Neural cell (in vitro differentiated cells): Measurements from ENCODE around the gene SLC25A42. TPM values are rescaled to one million over a fixed set of nuclear protein-coding genes. Genes with fewer than 3 reads are reported as not detected.

Source experiments
- H2AFZ ChIP-seq: fragments of 200-600, 300-800 bp; sonication (generic), shearing (Covaris generic); 2 replicates; pipeline ENCODE4 v1.6.0; 2014; ENCODE audit warnings: low read depth, mild to moderate bottlenecking, antibody characterized with exemption, low read length, moderate library complexity
- H3F3A ChIP-seq: fragments of 200-600 bp; shearing (Covaris generic); 2 replicates; pipeline ENCODE4 v1.6.1; 2016; ENCODE audit warnings: mild to moderate bottlenecking, moderate library complexity, mixed read lengths, antibody characterized with exemption, low read length; ENCODE audit not compliant: insufficient read depth, poor library complexity, severe bottlenecking
- H3K27ac ChIP-seq: fragments of 200-600, 300-800 bp; sonication (generic), shearing (Covaris generic); 2 replicates; pipeline ENCODE4 v1.5.1; 2014; ENCODE audit warnings: mild to moderate bottlenecking, low read length, moderate library complexity
- H3K27me3 ChIP-seq: fragments of 300-800, 200-600 bp; sonication (generic), shearing (Covaris generic); 2 replicates; pipeline ENCODE4 v1.6.0; 2014; ENCODE audit warnings: mild to moderate bottlenecking, low read depth, low read length, moderate library complexity; ENCODE audit not compliant: insufficient read depth
- H3K36me3 ChIP-seq: fragments of 300-800, 200-600 bp; sonication (generic), shearing (Covaris generic); 2 replicates; pipeline ENCODE4 v1.5.1; 2014; ENCODE audit warnings: mild to moderate bottlenecking, antibody characterized with exemption, low read length, moderate library complexity; ENCODE audit not compliant: insufficient read depth
- H3K4me2 ChIP-seq: fragments of 300-800, 200-600 bp; sonication (generic), shearing (Covaris generic); 2 replicates; pipeline ENCODE4 v1.6.0; 2014; ENCODE audit warnings: mild to moderate bottlenecking, low read length
- H3K4me3 ChIP-seq: fragments of 300-800, 200-600 bp; sonication (generic), shearing (Covaris generic); 2 replicates; pipeline ENCODE4 v1.5.1; 2014; ENCODE audit warnings: mild to moderate bottlenecking, low read length, moderate library complexity
- H3K79me2 ChIP-seq: fragments of 200-600 bp; shearing (Covaris generic); replicated peaks from 2 replicates; pipeline ENCODE4 v1.6.0; 2014; ENCODE audit warnings: mild to moderate bottlenecking, low read length, moderate library complexity; ENCODE audit not compliant: insufficient read depth
- H3K9ac ChIP-seq: fragments of 300-800, 200-600 bp; sonication (generic), shearing (Covaris generic); 2 replicates; pipeline ENCODE4 v1.6.1; 2016; ENCODE audit warnings: mild to moderate bottlenecking, low read length, mixed read lengths
- H3K9me2 ChIP-seq: fragments of 200-600 bp; shearing (Covaris generic); 2 replicates; pipeline ENCODE4 v1.6.1; 2016; ENCODE audit warnings: mild to moderate bottlenecking, low read length, mixed read lengths; ENCODE audit not compliant: insufficient read depth
- H3K9me3 ChIP-seq: fragments of 200-600, 300-800 bp; sonication (generic), shearing (Covaris generic); 2 replicates; pipeline ENCODE4 v1.6.1; 2016; ENCODE audit warnings: mild to moderate bottlenecking, mixed run types, low read length, moderate library complexity, mixed read lengths
- H4K20me1 ChIP-seq: fragments of 200-600 bp; shearing (Covaris generic); 2 replicates; pipeline ENCODE4 v1.6.1; 2016; ENCODE audit warnings: mild to moderate bottlenecking, mixed run types; ENCODE audit not compliant: insufficient read depth
- CTCF ChIP-seq: fragments of 450-650 bp; IDR thresholded peaks from 2 replicates; pipeline ENCODE4 v1.5.1; 2014; ENCODE audit warnings: antibody characterized with exemption, mild to moderate bottlenecking, moderate library complexity; ENCODE audit not compliant: poor library complexity, severe bottlenecking
- EP300 ChIP-seq: fragments of 450-650 bp; conservative IDR thresholded peaks from 2 replicates; pipeline ENCODE4 v1.6.1; 2014; ENCODE audit warnings: antibody characterized with exemption, mild to moderate bottlenecking, moderate library complexity; ENCODE audit not compliant: poor library complexity, severe bottlenecking
- EZH2 ChIP-seq: fragments of 200-600, 300-800 bp; shearing (Covaris generic), sonication (generic); IDR thresholded peaks from 2 replicates; pipeline ENCODE4 v1.6.1; 2014; ENCODE audit warnings: antibody characterized with exemption, low read length, borderline replicate concordance, mild to moderate bottlenecking; ENCODE audit not compliant: insufficient read depth, poor library complexity, severe bottlenecking
- MXI1 ChIP-seq: fragments of 450-650 bp; conservative IDR thresholded peaks from 2 replicates; pipeline ENCODE4 v1.6.1; 2014; ENCODE audit warnings: antibody characterized with exemption, mild to moderate bottlenecking; ENCODE audit not compliant: poor library complexity, severe bottlenecking
- POLR2AphosphoS5 ChIP-seq: IDR thresholded peaks from 2 replicates; pipeline ENCODE4 v1.6.1; 2012
- RAD21 ChIP-seq: fragments of 450-650 bp; conservative IDR thresholded peaks from 2 replicates; pipeline ENCODE4 v1.6.1; 2014; ENCODE audit warnings: antibody characterized with exemption, mild to moderate bottlenecking, moderate library complexity
- REST ChIP-seq: IDR thresholded peaks from 2 replicates; pipeline ENCODE4 v1.6.1; 2012; ENCODE audit warnings: borderline replicate concordance
- SMC3 ChIP-seq: fragments of 450-650 bp; conservative IDR thresholded peaks from 2 replicates; pipeline ENCODE4 v1.6.1; 2014; ENCODE audit warnings: antibody characterized with exemption, mild to moderate bottlenecking, moderate library complexity; ENCODE audit not compliant: poor library complexity
- TAF1 ChIP-seq: IDR thresholded peaks from 2 replicates; pipeline ENCODE4 v1.6.1; 2012; ENCODE audit warnings: low read depth
- polyA plus RNA-seq: library from polyadenylated mRNA; depleted of rRNA; stranded (reverse); fragments of >200 nt; gene quantifications from 2 replicates; pipeline ENCODE4 v1.2.3, GENCODE V29; 2014

SLC25A42 gene
- polyA plus RNA-seq, 1 donor from 2014 or later: 22.7 TPM

GRCh38 chr19:19140476-19140875 is 76.7 kb downstream of the SLC25A42 start:
- no peaks in the 10 kb centered on the region for H4K20me1 ChIP-seq
- TF ChIP-seq CTCF: no peak
- TF ChIP-seq EZH2: no peak
- TF ChIP-seq RAD21: no peak
- TF ChIP-seq POLR2AphosphoS5: no peak
- no peak for TF ChIP-seq SMC3
- no peaks in the 10 kb centered on the region for H3K9me2 ChIP-seq
- no peaks in the 10 kb centered on the region for H3F3A ChIP-seq
- no peak overlapping the region for H2AFZ ChIP-seq
- H3K27ac ChIP-seq: no peak overlapping the region
- peaks cover 2% of the 10 kb centered on the region for H3K27me3 ChIP-seq
- H3K79me2 ChIP-seq: no peaks in the 10 kb centered on the region
- H3K9me3 ChIP-seq: no peaks in the 10 kb centered on the region
- no peak overlapping the region for H3K4me3 ChIP-seq
- H3K9ac ChIP-seq: no peak overlapping the region
- H3K4me2 ChIP-seq: no peak overlapping the region
- no peaks in the 10 kb centered on the region for H3K36me3 ChIP-seq

- no peak overlapping the region for H3K27ac ChIP-seq
- no peaks in the 10 kb centered on the region for H4K20me1 ChIP-seq
- no peaks in the 10 kb centered on the region for H3K9me2 ChIP-seq
- TF ChIP-seq EZH2: no peak
- no peak for TF ChIP-seq REST
- TF ChIP-seq SMC3: no peak
- TF ChIP-seq TAF1: no peak
- TF ChIP-seq POLR2AphosphoS5: no peak
- TF ChIP-seq MXI1: no peak
- no peak for TF ChIP-seq CTCF
- TF ChIP-seq EP300: no peak
- H3K27me3 ChIP-seq: peaks cover 2% of the 10 kb centered on the region
- no peak overlapping the region for H3K4me3 ChIP-seq
- no peak overlapping the region for H3K9ac ChIP-seq
- no peaks in the 10 kb centered on the region for H3F3A ChIP-seq
- H3K79me2 ChIP-seq: no peaks in the 10 kb centered on the region
- no peaks in the 10 kb centered on the region for H3K9me3 ChIP-seq
- H2AFZ ChIP-seq: no peak overlapping the region
- H3K4me2 ChIP-seq: no peak overlapping the region
- no peaks in the 10 kb centered on the region for H3K36me3 ChIP-seq
Observed at GRCh38 chr19:19142347-19142746, 78.6 kb downstream of the SLC25A42 start.
